UCSD-AML1 (cell line): Measurements from ENCODE around the gene AK6.
A peak's percentile ranks its signal among the peaks of the same experiment; 100 is the strongest.
"Not testable (repeated sequence)": the region's sequence is repeated elsewhere in the genome, so short reads cannot be mapped to it uniquely, and the experiment has no call there.

Source experiments
- DNase-seq: peaks from one replicate; lab custom pipeline; 2025; ENCODE audit not compliant: unreplicated experiment; lab: John Stamatoyannopoulos, UW

The AK6 gene

DNA sequence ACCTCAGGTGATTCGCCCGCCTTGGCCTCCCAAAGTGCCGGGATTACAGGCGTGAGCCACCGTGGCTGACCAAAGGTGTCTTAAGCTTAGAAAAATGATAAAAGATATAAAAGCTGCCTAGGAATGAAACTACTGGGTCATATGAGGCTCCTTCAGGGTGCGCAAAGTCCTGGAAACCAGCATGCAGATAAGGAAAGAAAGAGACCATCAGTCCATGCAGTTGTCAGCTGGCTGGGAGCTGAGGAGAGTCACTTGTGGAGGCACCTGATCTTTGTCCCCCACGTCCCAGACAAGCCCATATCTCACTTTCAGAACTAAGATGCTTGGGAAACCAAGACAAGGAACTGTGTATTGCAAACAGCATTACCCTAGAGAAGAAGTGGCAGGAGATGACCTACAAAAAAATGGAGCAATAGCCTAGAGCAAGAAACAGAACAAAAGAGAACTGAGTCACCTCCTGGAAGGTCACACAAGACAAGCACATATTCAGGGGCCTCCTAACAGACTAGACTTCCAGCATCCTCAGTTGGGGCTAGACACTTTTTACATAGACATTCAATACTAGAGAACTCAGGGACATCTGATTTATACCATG, 33.9 kb downstream of the AK6 start:
- DNase-seq = no peak

DNA sequence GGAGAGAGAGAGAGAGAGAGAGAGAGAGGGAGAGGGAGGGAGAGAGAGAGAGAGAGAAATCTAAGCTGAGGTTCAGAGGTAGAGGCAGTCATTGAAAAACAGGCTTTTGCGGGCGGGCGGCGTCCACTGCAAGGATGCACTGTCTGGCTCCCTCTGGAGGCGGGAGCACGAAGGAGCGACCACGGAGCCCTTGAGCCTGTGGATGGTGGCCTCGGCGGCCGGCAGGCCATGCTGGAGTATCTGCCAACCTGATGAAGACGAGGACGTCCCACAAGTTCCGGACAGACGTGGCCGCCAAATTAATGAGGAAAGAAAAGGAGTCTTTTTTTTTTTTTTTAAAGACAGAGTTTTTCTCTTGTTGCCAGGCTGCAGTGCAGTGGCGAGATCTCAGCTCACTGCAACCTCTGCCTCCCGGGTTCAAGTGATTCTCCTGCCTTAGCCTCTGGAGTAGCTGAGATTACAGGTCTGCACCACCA, 34.5 kb downstream of the AK6 start:
- peak; percentile 76 for DNase-seq

DNA sequence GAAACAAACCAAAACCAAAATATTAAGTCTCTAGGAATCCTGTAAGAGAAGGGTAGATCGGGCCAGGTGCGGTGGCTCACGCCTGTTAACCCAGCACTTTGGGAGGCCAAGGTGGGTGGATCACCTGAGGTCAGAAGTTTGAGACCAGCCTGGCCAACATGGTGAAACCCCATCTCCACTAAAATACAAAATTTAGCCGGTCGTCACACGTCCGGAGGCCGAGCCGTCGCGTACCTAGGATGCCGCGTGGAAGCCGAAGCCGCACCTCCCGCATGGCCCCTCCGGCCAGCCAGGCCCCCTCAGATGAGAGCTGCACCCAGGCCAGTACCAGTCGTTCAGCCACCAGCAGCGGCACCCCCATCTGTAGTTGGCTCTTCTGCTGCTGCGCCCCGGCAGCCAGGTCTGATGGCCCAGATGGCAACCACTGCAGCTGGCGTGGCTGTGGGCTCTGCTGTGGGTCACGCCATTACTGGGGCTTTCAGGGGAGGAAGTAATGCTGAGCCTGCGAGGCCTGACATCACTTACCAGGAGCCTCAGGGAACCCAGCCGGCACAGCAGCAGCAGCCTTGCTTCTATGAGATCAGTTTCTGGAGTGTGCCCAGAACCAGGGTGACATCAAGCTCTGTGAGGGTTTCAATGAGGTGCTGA, 35.5 kb downstream of the AK6 start:
- DNase-seq = not testable (repeated sequence)

DNA sequence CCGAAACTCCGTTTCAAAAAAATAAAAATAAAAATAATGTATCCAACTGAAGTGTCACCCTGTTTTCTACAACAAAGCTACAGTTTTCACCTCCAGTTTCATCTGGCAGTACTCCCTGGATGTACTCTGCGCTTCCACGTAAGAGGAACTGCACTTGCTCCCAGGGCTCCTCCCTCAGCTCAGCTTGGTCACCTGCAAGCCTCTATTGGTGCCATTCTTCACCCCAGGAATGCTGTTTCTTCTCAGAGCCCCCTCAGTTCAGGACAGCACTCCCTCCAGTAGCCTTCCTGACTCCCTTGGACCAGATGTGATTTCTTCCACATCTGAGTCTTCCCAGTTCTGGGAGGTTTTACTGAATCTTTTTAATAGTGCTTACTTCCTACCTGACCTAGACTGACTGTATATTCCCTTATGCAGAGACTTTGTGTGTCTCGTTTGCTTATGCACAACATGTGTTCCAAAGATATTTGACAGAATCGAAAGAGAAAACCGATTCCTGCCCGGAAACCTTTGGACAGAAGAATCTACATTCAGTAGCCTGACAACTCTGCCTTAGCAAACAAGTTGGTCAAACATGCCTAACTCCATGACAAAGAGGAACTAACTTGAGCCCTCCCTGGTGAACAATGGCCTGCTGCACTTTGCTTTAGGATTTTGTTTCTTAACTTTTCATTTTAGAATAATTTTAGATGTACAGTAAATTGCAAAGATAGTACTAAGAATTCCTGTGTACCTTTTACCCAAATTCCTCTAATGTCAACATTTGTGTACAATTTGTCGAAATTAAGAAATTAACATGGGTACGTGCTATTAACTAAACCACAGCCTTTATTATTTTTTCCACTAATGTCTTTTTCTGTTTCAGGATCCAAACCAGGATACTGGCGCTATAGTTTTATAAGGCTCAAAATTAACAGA, 37.5 kb downstream of the AK6 start:
- DNase-seq = no peak

DNA sequence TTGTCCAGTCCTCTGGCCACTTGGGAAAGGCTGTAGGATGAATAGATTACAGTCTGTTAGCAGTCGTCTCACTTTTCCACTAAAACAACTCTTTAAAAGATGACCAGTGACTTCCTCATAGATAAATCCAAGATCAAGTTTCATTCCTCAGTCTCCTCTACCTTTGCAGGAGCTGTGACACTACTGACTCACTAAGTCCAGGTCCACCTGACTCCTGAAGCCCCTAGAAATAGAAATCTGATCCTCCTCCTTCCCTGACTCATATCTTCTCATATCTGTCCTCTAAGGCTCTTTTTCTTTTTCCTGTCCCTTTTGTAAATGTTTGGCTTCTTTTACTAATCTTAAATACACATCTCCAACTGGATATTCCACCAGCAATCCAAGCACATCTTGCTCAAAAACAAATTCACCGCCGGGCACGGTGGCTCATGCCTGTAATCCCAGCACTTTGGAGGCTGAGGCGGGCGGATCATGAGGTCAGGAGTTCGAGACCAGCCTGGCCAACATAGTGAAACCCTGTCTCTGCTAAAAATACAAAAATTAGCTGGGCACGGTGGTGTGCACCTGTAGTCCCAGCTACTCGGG, 39.3 kb downstream of the AK6 start:
- DNase-seq = no peak

DNA sequence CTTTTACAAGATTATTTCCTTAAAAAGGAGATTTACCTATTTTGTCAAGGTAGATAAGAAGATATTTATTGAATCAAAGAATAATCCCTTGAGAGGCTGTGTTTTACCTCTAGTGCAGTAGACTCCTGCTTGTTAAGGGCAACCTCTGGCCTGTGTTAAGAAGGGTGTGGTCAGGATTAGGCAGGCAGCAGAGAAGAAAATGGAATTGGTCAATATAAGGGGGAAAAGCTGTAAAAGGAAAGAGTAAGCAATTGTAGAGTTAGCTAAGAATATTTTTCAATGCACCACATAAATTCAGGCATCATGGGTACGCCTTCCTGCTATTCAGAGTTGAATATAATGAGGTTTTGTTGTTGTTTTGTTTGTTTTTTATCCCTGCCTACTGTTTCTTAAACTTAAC, 43.0 kb downstream of the AK6 start:
- no peak for DNase-seq

DNA sequence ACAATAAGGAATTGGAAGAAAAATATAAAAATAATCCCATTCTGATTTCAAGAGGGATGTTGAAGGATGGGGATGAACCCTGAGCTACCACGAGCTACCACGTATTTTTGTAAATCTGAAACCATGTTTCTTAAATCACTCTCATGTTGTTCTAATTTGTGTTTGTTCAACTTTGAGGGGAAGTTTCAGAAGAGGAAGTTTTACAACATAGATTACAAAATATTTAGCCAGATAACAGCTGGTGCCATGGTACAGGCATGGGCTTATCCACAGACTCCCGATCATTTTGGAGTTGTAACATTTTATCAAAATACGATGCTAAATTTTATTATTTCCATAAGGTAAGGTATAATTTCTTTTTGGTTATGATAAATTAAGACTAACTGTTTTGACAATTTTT, 51.9 kb downstream of the AK6 start:
- no peak for DNase-seq

DNA sequence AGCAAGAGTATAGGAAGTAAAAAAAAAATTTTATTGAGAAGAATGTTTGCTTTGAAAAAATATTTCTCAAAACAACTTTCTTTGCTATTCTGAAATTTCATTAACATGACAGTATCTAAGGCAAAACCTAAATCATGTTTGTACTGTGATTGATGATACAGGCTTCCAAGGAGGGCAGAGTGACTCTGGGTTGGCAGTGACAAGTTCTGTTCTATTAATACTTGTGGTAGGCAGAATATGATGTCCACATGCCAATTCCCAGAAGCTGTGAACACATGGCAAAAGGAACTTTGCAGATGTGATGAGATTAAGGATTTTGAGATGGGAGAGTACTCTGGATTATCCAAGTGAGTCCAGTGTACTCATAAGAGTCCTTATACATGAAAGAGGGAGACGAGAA, 53.3 kb downstream of the AK6 start:
- DNase-seq = no peak

DNA sequence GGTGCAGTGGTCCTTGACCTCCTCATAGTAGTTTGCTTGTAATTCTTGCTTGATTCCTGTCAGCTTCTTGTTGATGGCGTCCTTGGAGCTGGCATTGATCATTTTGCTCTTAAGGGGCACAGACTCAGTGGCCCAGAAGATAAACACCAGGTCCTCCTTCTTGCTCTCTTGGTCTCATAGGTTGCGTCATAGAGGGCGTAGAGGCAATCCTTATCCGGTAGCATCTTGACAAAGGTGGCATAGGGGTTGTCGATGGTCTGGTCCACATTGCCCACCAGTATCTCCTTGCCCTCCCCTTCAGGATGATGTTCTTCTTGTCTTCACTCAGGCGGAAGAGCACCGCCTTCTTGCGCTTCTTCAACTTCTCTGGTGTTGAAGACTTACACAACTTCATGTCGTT, 55.9 kb downstream of the AK6 start:
- no peak for DNase-seq

DNA sequence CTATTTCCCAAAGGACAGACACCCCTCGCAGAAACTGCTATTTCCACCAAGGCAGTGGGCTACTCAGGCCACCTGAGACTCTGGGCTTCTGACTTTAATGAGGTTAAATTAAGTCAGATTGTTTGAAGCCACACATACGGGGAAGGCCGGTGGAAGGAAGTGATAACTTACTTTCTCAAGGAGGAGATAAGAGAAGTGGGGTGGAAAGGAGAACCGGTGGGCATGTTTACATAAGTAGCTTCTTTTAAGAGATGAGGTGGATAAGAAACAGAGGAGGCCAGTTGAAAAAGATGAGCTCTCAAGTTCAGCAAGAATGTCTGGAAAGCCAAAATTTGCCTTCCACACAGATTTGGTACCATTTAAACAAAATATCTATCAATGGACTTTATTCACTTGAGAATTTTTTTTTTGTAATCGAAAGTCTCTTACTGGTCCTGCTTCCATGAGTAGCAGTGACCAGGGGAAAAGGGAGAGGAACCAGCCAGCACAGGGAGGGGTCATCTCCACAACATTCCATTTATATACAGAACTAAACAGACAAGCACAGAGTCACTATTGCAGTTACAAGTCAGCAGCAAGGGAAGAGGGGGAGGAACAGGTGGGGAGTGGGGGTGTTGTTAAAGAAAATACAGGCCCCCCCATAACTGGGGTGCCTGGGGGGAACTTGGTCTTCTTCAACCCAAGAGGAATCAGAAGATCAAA, 56.7 kb downstream of the AK6 start:
- no peak for DNase-seq

DNA sequence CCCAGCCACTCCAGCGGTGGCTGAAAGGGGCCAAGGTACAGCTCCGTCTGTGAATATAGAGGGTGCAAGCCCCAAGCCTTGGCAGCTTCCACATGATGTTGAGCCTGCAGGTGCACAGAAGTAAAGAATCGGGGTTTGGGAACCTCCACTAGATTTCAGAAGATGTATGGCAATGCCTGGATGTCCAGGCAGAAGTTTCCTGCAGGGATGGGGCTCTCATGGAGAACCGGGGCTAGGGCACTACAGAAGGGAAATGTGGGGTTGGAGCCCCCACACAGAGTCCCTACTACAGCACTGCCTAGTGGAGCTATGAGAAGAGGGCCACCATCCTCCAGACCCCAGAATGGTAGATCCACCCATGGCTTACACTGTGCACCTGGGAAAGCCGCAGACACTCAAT, 59.9 kb downstream of the AK6 start:
- no peak for DNase-seq

DNA sequence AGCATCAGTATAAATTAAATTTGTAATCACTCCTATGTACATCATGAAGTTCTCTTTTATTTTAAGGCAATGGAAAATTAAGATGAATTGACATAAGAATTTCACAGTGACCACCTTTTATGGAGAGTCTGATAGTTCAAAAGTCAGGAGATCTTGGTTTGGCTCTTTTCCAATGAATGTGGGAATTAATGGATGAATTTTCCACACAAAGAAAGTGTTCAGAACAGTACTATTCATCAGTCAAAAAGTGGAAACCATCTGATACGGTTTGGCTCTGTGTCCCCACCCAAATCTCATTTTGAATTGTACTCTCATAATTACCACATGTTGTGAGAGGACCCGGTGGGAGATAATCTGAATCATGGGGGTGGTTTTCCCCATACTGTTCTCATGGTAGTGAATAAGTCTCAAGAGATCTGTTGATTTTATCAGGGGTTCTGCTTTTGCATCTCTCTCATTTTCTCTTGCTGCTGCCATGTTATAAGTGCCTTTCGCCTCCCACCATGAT, 61.2 kb downstream of the AK6 start:
- no peak for DNase-seq

DNA sequence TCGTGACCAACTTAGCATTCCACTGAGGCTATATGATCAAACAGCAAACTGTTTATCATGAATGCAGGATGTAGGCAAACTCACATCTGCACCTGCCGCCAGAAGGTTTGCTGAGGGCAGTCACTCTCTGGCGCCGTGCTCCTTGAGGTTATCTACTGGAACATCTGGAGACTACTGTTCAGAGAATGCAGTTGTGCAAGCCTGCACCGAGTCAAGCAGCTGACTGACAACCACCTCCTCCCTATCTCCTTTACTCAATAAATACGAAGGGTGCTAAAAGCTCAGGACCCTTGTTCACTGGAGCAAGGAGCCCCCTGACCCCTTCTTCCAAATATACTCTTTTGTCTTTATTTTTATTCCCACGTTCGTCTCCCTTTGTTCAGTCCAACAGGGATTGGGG, 63.8 kb downstream of the AK6 start:
- DNase-seq = no peak
